Liver (tissue), 3 donors: ENCODE data around the gene PISD.
"Not testable (repeated sequence)": the region's sequence is repeated elsewhere in the genome, so short reads cannot be mapped to it uniquely, and the experiment has no call there.

Experiments
- ATF3 ChIP-seq: IDR thresholded peaks from 2 replicates; pipeline ENCODE4 v1.6.1; 2016; ENCODE audit warnings: antibody characterized with exemption
- FOXA1 ChIP-seq: IDR thresholded peaks from 2 replicates; pipeline ENCODE4 v1.6.1; 2016; ENCODE audit warnings: antibody characterized with exemption
- GABPA ChIP-seq, 2 donors: IDR thresholded peaks in 1 of 2; conservative IDR thresholded peaks in 1 of 2; 2 replicates each; pipeline ENCODE4 v1.6.1; 2016; ENCODE audit warnings: antibody characterized with exemption in 2 of 2, mild to moderate bottlenecking in 1 of 2, moderate library complexity in 1 of 2
- TF ChIP-seq, protein P1 (sequence below): fragments of 150-350 bp; IDR thresholded peaks from 2 replicates; pipeline ENCODE4 v1.5.1; 2017; ENCODE audit warnings: improper control_type of control experiment, low read depth, low read length; ENCODE audit not compliant: missing input control
- donor health status: healthy.
- donor health status: healthy.

DNA sequence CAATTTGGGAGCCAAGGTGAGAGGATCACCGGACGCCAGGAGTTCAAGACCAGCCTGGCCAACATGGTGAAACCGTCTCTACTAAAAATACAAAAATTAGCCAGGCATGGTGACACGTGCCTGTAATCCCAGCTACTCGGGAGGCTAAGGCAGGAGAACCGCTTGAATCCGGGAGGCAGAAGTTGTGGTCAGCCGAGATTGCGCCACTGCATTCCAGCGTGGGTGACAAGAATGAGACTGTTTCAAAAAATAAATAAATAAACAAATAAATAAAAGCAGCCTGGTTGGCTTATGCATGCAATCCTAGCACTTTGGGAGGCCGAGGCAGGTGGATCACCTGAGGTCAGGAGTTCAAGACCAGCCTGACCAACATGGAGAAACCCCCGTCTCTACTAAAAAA is 49.2 kb upstream of the PISD start:
- TF ChIP-seq, protein P1, sequence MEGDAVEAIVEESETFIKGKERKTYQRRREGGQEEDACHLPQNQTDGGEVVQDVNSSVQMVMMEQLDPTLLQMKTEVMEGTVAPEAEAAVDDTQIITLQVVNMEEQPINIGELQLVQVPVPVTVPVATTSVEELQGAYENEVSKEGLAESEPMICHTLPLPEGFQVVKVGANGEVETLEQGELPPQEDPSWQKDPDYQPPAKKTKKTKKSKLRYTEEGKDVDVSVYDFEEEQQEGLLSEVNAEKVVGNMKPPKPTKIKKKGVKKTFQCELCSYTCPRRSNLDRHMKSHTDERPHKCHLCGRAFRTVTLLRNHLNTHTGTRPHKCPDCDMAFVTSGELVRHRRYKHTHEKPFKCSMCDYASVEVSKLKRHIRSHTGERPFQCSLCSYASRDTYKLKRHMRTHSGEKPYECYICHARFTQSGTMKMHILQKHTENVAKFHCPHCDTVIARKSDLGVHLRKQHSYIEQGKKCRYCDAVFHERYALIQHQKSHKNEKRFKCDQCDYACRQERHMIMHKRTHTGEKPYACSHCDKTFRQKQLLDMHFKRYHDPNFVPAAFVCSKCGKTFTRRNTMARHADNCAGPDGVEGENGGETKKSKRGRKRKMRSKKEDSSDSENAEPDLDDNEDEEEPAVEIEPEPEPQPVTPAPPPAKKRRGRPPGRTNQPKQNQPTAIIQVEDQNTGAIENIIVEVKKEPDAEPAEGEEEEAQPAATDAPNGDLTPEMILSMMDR: not testable (repeated sequence)
- not testable (repeated sequence) for TF ChIP-seq ATF3; GABPA (IDR thresholded peaks at IDR 0.05 in 1 of 2, conservative IDR thresholded peaks at IDR 0.05 in 1 of 2); FOXA1
